Activated naive CD4-positive, alpha-beta T cell treated with anti-CD3 and anti-CD28 coated beads, Interleukin-2, amount 50 U/mL, for 72 hours (primary cell): ENCODE measurements around the gene SAMD4B. TPM values are rescaled to one million over a fixed set of nuclear protein-coding genes. Genes with fewer than 3 reads are reported as not detected.

ENCODE experiments used
- ATAC-seq, 2 donors: fragments of 150-1000 bp; cut with Tn5 transposase; 2 replicates each; pipeline ENCODE4 v1.10.0; 2021; ENCODE audit warnings: mild to moderate bottlenecking in 2 of 2, moderate library complexity in 2 of 2
- DNase-seq, 2 donors: peaks; one replicate each; pipeline ENCODE4 v3.0.0; 2021 to 2022; ENCODE audit warnings: low spot score in 2 of 2
- H3K27ac Mint-ChIP-seq, 2 donors: one replicate each; pipeline ENCODE4 v1.8.0; 2022; ENCODE audit warnings: mild to moderate bottlenecking in 2 of 2, mixed read lengths in 2 of 2
- H3K36me3 Mint-ChIP-seq, 2 donors: one replicate each; pipeline ENCODE4 v1.8.0; 2022; ENCODE audit warnings: mixed read lengths in 2 of 2
- H3K9me3 Mint-ChIP-seq, 2 donors: one replicate each; pipeline ENCODE4 v1.8.0; 2022; ENCODE audit warnings: mixed read lengths in 2 of 2
- total RNA-seq, 2 donors: library from RNA; stranded (reverse); gene quantifications; one replicate each; pipeline ENCODE4 v1.2.3, GENCODE V29; 2022

Gene SAMD4B, protein sequence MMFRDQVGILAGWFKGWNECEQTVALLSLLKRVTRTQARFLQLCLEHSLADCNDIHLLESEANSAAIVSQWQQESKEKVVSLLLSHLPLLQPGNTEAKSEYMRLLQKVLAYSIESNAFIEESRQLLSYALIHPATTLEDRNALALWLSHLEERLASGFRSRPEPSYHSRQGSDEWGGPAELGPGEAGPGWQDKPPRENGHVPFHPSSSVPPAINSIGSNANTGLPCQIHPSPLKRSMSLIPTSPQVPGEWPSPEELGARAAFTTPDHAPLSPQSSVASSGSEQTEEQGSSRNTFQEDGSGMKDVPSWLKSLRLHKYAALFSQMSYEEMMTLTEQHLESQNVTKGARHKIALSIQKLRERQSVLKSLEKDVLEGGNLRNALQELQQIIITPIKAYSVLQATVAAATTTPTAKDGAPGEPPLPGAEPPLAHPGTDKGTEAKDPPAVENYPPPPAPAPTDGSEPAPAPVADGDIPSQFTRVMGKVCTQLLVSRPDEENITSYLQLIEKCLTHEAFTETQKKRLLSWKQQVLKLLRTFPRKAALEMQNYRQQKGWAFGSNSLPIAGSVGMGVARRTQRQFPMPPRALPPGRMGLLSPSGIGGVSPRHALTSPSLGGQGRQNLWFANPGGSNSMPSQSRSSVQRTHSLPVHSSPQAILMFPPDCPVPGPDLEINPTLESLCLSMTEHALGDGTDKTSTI
- total RNA-seq: 10 to 100 TPM; 42.1 to 56.1 TPM

DNA sequence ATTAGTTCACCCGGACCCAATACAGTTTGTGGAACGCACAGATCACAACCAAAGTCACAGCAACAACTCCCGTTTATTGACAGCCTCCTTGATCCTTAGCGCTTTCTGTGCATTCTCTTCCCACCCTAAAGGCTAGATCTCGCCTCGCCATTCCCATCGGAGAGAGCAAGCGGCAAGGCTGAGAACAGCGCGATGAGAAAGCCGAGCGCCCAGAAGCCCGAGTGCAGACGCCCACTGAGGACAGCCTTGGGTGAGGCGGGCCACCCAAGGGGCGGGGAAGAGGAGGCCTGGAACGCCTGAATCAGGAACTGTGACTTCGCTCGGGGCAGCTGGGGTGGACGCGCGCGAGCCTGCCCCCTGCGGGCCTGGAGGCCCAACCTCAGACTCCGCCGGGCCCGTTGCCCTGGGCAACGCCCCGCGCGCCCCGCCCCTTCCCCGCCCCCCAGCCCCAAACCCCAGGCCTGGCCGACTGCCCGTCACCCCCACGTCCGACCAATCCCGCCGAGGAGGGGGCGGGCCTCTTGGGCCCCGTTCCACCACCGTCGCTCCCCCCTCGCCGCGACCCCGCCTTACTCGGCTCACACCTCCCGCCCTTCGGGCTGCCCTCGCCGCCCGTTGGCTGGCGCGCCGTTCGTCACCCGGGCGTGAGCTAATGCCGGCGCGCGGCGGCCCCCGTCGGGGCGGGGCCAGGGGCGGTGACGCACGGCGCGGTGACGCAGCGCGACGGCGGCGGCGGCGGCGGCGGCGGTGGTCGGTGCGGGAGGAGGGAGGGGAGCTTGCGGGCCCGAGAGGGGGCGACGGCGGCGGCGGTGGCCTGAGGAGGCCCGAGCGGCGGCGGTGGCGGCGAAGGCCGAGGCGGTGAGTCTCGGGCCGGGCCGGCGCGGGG, at the start of gene SAMD4B:
Gene SAMD4B, plus strand, starts transcription at position 703 of the 886 bp plus-strand sequence. CDS start 14,473 bp downstream, outside the sequence.
- H3K9me3 Mint-ChIP-seq: no peaks in the 10 kb centered on the region
- ATAC-seq: peak; percentile 90 to 92
- H3K27ac Mint-ChIP-seq: peak within 1 kb of the TSS; percentile 92 to 96
- peaks cover 11 to 28% of the 10 kb centered on the region in 2 donors for H3K36me3 Mint-ChIP-seq
- peak; percentile 99 to 100 for DNase-seq

DNA sequence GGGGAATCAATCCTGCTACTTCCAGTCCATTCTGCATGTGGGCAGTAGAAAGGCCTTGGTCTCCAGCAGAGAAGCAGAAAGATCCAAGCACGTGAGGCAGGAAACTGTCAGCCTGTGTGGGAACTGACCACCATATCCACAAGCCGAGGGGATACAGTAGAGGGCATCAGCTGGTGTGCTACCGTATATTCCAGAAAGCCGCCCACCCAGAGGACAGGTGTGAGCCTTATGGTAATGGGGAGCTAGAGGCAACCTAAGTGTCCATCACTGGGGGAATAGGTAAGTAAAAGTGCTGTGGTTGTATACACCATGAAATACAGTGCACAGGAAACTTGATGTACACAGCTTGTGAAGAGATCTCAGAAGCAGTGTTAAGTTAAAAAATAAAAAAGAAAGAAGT, 48.8 kb upstream of the SAMD4B start:
- Mint-ChIP-seq H3K9me3 (no peaks in the 10 kb centered on the region), H3K27ac (peak overlapping the region in 1 of 2 donors; percentile 69), H3K36me3 (no peaks in the 10 kb centered on the region)
- ATAC-seq: no peak
- DNase-seq: no peak

DNA sequence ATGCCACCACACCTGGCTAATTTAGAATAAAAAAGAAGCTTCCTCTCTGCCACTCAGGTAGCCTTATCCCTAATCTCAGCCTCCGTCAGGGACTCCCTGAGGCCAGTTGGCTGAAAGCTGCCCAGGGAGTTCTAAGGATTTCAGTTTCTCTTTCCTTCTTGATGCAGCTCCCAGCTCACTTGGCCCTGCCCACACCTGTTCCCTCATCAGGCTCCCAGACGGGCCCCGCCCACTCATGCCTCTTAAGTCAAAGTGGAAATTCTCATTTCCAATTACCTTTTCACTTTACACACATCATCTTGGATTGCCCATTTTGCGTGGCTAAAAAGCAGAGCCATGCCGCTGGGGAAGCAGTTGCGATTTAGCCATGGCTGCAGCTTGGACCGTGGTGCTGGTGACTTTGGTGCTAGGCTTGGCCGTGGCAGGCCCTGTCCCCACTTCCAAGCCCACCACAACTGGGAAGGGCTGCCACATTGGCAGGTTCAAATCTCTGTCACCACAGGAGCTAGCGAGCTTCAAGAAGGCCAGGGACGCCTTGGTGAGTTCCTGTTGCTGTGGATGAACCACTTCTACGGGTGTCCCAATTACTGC, 46.1 kb upstream of the SAMD4B start, which contains the start of gene IFNL1:
Gene IFNL1, plus strand, starts transcription at position 353 of the 591 bp plus-strand sequence. Its CDS starts 15 bp downstream, at position 368.
- no peak within 1 kb of the TSS for H3K27ac Mint-ChIP-seq
- H3K36me3 Mint-ChIP-seq: no peaks in the 10 kb centered on the region
- no peak for DNase-seq
- H3K9me3 Mint-ChIP-seq: no peaks in the 10 kb centered on the region
- no peak for ATAC-seq

DNA sequence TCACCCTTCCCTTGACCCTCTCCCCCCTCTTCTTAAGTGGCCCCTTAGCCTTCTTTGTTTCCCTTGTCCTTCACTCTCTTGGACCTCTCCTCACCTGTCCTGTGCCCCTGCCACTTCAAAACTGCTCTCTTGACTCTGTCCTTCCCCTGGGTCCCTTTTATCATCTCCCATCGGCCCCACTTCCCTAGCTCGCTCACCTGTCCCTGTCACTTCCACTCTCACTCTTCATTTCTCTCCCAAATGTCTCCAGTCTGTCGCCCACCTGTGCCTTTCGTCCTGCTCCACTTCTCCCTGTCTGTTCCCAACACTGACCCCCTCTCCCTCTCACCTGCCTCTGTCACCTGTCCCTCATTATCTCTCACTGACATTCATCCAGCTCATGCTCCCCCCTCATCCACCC, 45.3 kb upstream of the SAMD4B start:
- DNase-seq (no peak), ATAC-seq (no peak)
- Mint-ChIP-seq H3K27ac (no peak overlapping the region), H3K36me3 (no peaks in the 10 kb centered on the region), H3K9me3 (no peaks in the 10 kb centered on the region)

DNA sequence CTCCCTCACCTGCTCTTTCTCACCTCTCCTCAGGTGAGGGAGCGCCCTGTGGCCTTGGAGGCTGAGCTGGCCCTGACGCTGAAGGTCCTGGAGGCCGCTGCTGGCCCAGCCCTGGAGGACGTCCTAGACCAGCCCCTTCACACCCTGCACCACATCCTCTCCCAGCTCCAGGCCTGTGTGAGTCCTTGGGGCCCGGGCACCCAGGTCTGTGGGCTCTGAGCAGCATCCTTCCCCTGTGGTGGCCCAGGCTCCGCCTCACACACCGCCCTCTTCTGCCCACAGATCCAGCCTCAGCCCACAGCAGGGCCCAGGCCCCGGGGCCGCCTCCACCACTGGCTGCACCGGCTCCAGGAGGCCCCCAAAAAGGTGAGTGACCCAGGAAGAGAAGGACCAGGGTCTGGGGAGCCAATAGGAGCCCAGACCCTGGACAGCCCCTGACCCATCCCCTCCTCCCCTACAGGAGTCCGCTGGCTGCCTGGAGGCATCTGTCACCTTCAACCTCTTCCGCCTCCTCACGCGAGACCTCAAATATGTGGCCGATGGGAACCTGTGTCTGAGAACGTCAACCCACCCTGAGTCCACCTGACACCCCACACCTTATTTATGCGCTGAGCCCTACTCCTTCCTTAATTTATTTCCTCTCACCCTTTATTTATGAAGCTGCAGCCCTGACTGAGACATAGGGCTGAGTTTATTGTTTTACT, 44.1 kb upstream of the SAMD4B start:
- no peaks in the 10 kb centered on the region for H3K9me3 Mint-ChIP-seq
- H3K36me3 Mint-ChIP-seq: no peaks in the 10 kb centered on the region
- ATAC-seq (peak; percentile 79 to 92), DNase-seq (peak; percentile 23 to 61)
- H3K27ac Mint-ChIP-seq: peak overlapping the region; percentile 24 to 37

DNA sequence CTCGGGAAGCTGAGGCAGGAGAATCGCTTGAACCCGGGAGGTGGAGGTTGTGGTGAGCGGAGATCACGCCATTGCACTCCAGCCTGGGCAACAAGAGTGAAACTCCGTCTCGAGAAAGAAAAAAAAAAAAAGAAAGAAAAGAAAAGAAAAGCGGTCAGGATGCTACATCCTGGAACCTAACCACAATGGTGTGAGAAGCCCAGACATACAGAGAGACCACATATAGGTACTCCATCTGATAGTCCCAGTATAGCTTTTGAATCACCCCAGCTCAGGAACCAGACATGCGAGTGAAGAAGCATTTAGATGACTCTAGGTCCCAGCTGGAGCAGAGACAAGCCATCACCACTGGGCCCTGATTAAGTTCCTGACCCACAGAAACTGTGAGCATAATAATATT, 42.8 kb upstream of the SAMD4B start:
- ATAC-seq (peak; percentile 76 to 78), DNase-seq (peak in 1 of 2 donors; percentile 40)
- Mint-ChIP-seq H3K36me3 (no peaks in the 10 kb centered on the region), H3K9me3 (no peaks in the 10 kb centered on the region), H3K27ac (no peak overlapping the region)

DNA sequence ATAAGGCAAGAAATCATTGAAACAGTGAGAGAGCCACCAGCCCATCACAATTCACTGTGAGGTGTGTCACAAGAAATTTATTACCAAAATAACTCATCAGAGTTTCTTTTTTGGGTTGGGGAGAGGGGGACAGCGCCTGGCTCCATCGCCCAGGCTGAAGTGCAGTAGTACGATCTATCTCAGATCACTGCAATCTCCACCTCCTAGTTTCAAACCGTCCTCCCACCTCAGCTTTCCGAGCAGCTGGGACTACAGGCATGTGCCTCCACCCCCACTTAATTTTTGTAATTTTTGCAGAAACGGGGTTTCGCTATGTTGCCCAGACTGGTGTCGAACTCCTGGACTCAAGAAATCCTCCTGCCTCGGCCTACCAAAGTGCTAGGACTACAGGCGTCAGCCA, 42.4 kb upstream of the SAMD4B start:
- Mint-ChIP-seq H3K9me3 (no peaks in the 10 kb centered on the region), H3K27ac (no peak overlapping the region), H3K36me3 (no peaks in the 10 kb centered on the region)
- ATAC-seq (no peak), DNase-seq (no peak)

DNA sequence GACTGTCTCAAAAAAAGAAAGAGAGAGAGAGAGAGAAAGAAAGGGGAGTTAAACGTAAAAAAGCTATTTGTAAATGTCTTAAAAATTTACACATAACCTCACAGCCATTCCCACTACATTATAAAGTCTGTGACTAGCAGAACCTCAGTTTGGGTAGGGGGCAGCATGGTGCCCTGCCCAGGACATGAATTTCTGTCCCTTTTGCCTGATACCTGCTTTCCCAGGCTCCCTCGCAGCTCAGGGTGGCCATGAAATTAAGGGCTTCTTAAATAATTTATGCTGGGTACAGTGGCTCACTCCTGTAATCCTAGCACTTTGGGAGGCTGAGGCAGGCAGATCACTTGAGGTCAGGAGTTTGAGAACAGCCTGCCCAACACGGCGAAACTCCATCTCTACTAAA, 41.2 kb upstream of the SAMD4B start:
- no peaks in the 10 kb centered on the region for H3K9me3 Mint-ChIP-seq
- no peaks in the 10 kb centered on the region for H3K36me3 Mint-ChIP-seq
- DNase-seq: no peak
- ATAC-seq: no peak
- no peak overlapping the region for H3K27ac Mint-ChIP-seq

DNA sequence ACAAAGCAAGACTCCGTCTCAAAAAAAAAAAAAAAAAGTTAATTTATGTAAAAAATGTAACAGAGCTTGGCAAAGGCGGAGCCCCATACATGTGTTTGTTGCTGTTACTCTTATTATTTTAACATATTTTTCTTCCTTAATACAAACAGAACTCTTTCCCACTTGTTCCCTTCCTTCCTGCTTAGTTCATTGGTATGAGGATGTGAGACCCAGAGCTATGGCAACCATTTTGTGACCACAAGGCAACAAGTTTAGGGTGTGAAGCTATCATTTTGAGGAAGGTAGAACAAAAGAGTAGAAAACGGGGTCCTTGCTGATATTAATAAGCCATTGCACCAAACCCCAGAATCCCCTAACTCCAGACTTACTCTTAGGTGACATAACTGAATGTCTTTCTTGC, 40.7 kb upstream of the SAMD4B start:
- DNase-seq (no peak), ATAC-seq (no peak)
- Mint-ChIP-seq H3K36me3 (no peaks in the 10 kb centered on the region), H3K27ac (no peak overlapping the region), H3K9me3 (no peaks in the 10 kb centered on the region)

DNA sequence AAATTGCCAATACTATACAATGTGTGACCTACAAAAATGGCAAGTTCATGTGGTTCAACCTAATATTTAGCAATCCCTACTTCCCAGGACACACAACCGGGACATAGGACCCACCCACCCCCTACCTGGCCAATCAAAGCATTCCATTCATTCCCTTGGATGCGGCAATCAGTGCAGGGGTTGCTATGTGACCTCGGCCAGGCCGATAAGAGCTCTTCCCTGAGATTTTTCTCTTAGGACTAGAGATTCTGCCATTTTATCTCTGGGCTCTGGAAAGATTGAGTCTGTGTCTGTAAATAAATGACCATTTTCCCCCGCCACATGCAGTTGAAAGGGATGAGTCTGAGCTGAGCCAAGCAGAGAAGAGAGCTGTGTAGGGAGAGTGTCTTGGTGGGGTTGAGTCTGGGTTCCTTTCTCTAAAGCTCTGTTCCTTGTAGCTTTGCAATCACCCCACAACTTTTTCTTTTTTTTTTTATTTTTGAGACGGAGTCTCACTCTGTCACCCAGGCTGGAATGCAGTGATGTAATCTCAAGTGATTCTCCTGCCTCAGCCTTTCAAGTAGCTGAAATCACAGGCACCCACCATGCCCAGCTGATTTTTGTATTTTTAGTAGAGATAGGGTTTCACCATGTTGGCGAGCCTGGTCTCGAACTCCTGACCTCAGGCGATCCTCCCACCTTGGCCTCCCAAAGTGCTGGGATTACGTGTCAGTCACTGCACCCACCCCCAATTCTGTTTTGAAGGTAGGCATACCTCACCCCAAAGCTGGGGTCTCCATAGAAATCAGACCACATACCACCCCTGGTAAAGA, 38.6 kb upstream of the SAMD4B start:
- H3K27ac Mint-ChIP-seq: no peak overlapping the region
- DNase-seq (no peak), ATAC-seq (no peak)
- no peaks in the 10 kb centered on the region for H3K9me3 Mint-ChIP-seq
- no peaks in the 10 kb centered on the region for H3K36me3 Mint-ChIP-seq

DNA sequence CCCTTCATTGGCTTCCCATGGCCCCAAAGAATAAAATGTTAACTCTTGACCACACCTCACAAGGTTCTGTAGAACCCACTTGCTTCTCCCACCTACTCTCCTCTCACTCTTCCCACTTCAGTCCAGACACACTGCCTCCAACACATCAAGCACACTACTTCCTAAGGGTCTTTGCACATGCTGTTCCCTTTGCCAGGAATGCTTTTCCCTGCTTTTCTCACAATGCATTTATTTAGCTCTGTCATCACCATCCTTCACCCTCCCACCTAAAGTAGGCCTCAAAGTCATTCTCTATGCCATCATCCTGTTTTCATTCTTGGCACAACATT, 38.1 kb upstream of the SAMD4B start:
- H3K27ac Mint-ChIP-seq: no peak overlapping the region
- no peaks in the 10 kb centered on the region for H3K9me3 Mint-ChIP-seq
- ATAC-seq: no peak
- H3K36me3 Mint-ChIP-seq: no peaks in the 10 kb centered on the region
- no peak for DNase-seq

DNA sequence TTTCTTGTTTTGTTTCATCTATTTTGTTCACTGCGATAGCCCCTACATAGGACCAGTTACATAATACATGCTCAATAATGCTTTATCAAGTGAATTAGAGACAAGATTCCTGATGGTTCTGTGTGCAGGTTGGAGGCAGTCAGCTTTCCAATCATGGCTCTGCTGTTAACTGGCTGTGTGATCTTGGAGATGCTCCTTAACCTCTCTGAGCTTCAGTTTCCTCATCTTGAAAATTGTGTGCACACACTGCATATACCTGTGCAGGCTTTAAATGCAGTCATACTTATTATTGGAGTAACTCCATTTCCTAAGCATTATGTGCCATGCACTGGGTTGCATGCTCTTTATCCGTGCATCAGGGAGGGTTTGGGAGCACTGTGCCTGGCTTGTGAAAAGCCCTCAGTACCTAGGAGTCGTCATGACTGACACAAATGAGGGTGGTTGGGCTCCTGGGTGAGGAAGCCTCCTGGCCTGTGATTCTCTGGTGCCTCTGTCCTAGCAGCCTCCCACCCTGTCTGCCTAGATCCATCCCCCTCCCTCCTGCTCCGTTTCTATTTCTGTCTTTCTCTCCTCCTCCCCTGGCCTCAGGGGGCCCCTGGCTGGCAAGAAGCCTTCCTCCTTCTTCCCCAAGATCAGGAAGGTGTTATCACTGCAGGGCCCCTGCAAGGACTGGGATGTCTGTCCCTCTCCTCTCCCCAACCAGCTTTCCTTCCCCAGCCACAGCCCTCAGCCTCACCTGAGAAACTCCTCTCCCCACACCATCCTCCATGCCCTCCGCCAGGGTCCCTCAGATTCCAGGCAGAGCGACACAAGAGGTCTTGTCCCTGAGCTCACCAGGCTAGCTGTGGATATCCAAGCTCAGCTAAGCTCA, 37.3 kb upstream of the SAMD4B start:
- Mint-ChIP-seq H3K9me3 (no peaks in the 10 kb centered on the region), H3K27ac (no peak overlapping the region), H3K36me3 (no peaks in the 10 kb centered on the region)
- DNase-seq (no peak), ATAC-seq (peak in 1 of 2 donors; percentile 24)

DNA sequence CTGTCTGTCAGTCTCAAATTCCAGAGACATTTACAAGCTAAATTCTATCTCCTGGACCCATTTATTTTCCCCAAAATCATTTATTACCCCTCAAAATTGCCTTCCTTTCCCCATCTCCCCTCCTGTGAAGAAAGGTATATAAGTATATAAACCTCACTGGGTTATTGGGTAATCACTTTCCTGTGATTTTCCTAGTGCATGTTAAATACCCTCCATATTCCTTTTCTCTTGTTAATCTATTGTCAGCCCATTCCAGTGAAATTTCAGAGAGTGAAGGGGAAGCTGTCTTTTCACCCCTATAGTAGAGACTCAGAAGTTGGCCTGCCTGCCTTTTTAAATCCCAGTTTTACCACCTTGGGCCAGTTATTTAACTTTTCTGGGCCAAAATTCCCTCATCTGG, 36.1 kb upstream of the SAMD4B start:
- DNase-seq: no peak
- H3K9me3 Mint-ChIP-seq: no peaks in the 10 kb centered on the region
- no peak for ATAC-seq
- H3K36me3 Mint-ChIP-seq: no peaks in the 10 kb centered on the region
- H3K27ac Mint-ChIP-seq: no peak overlapping the region

DNA sequence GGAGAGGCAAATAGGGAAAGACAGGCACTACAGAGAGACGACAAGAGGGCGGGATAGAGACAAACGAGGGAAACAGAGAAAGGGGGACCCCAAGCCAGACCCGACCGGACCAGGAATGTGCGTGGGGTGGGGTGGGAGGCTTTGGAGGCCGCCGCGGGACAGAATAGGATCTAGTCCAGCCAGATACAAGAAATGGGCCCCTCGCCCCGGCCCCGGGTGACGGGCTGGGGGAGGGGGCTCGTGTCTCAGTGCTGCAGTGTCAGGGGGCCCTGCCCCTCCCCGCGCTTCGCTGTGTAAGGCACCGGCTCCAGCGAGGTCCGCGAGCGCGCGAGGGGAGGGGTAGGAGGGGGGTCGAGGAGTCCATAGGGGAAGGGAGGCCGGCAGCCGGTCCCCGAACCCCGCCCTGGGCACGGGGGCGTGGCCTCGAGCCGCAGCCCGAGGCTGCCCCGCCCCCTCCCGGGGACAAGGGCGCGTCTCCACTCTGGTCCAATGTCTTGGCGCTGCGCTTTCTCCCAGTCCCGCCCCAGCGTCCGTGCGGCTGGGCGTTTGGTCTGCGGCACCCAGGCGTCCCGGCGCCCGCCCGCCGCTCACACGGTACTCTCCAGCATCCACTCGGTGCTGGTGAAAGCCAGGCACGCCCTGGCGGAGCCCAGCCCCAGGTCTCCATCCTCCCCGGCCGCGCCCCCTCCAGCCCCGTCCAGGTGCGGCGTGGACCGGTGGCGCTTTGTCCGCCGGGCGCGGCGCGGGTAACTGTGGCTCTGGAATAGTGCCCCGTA, 35.0 kb upstream of the SAMD4B start:
- Mint-ChIP-seq H3K36me3 (peaks cover 0 to 4% of the 10 kb centered on the region in 2 donors), H3K27ac (no peak overlapping the region), H3K9me3 (no peaks in the 10 kb centered on the region)
- DNase-seq: peak in 1 of 2 donors; percentile 47
- ATAC-seq: no peak
